Adrenal gland (tissue), 5 donors: ENCODE results near the gene FAM184B.

ENCODE experiments used
- POLR2A ChIP-seq, 2 donors: fragments of 450-650 bp; IDR thresholded peaks; one replicate each; pipeline ENCODE4 v1.6.1; 2017; ENCODE audit warnings: antibody characterized with exemption in 2 of 2, mild to moderate bottlenecking in 2 of 2, moderate library complexity in 1 of 2
- TF ChIP-seq, protein P1 (sequence below), 6 experiments: fragments of 450-650 bp in 4 of 6; fragments of 200-600 bp in 2 of 6; sonication (generic) in 1 of 6; IDR thresholded peaks; 1 replicate in 5 of 6; 2 replicates in 1 of 6; pipeline versions ENCODE4 v1.5.1 to v1.8.0; 2016 to 2021; ENCODE audit warnings: antibody characterized with exemption in 6 of 6, mild to moderate bottlenecking in 2 of 6, moderate library complexity in 1 of 6
- donor health status: DM: no; HTN: no; CAD: no.

DNA sequence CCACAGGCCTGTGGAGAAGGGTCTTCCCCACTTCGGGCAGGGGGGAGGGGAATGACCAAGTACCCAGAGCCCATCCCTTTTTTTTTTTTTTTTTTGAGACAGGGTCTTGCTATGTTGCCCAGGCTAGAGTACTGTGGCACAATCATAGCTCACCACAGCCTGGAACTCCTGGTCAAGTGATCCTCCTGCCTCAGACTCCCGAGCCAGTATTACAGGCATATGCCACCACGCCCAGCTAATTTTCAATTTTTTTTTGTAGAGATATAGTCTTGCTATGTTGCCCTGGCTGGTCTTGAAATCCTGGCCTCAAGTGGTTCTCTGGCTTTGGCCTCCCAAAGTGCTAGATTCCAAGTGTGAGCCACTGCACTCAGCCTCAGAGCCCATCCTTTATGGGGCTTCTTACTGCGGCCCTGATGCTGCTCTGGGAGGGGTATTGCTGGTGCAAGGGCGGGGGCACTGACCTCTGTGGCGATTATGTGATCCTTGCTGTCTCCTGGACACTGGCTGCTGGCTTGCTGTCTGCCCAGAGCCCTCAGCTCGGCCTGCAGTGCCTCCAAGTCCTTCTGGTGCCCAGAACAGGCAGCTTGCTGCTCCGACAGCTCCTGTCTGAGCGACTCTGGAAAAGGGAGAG lies 134.1 kb downstream of the FAM184B start:
- TF ChIP-seq, protein P1, sequence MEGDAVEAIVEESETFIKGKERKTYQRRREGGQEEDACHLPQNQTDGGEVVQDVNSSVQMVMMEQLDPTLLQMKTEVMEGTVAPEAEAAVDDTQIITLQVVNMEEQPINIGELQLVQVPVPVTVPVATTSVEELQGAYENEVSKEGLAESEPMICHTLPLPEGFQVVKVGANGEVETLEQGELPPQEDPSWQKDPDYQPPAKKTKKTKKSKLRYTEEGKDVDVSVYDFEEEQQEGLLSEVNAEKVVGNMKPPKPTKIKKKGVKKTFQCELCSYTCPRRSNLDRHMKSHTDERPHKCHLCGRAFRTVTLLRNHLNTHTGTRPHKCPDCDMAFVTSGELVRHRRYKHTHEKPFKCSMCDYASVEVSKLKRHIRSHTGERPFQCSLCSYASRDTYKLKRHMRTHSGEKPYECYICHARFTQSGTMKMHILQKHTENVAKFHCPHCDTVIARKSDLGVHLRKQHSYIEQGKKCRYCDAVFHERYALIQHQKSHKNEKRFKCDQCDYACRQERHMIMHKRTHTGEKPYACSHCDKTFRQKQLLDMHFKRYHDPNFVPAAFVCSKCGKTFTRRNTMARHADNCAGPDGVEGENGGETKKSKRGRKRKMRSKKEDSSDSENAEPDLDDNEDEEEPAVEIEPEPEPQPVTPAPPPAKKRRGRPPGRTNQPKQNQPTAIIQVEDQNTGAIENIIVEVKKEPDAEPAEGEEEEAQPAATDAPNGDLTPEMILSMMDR (IDR thresholded peaks at IDR 0.05), result no peak
- no peak for TF ChIP-seq POLR2A (IDR thresholded peaks at IDR 0.05)
